IPS-18c (cell line): Measurements from ENCODE around the gene CCNE1.

Experiments
- H3K4me3 ChIP-seq: 2 replicates; pipeline ENCODE4 v1.7.0; 2013; ENCODE audit warnings: low read depth, mild to moderate bottlenecking, low read length, moderate library complexity; ENCODE audit not compliant: insufficient read depth
- H3K9me3 ChIP-seq: one replicate; pipeline ENCODE4 v1.6.1; 2013; ENCODE audit warnings: mild to moderate bottlenecking, low read length, moderate library complexity; ENCODE audit not compliant: control insufficient read depth, insufficient read depth

CCNE1 gene

GRCh38 chr19:29811125-29812079 lies at the start of gene CCNE1:
CCNE1 (plus strand) TSS chr19:29811991; CDS start chr19:29812556, 565 bp downstream.
- Histone ChIP-seq H3K9me3 (peaks cover under 1% of the 10 kb centered on the region), H3K4me3 (peak within 1 kb of the TSS; percentile 68)

- peaks cover 4% of the 10 kb centered on the region for H3K9me3 ChIP-seq
- H3K4me3 ChIP-seq: no peak overlapping the region
These were observed 48.6 kb upstream of the CCNE1 start for GRCh38 chr19:29763196-29763595.

GRCh38 chr19:29764361-29764760 lies 47.4 kb upstream of the CCNE1 start:
- Histone ChIP-seq H3K9me3 (peaks cover 2% of the 10 kb centered on the region), H3K4me3 (no peak overlapping the region)

GRCh38 chr19:29766100-29766499 lies 45.7 kb upstream of the CCNE1 start:
- Histone ChIP-seq H3K4me3 (no peak overlapping the region), H3K9me3 (no peaks in the 10 kb centered on the region)

- Histone ChIP-seq H3K4me3 (no peak overlapping the region), H3K9me3 (no peaks in the 10 kb centered on the region)
These were observed 44.6 kb upstream of the CCNE1 start for GRCh38 chr19:29767039-29767735.

GRCh38 chr19:29768166-29768565 lies 43.6 kb upstream of the CCNE1 start:
- Histone ChIP-seq H3K4me3 (no peak overlapping the region), H3K9me3 (no peaks in the 10 kb centered on the region)

GRCh38 chr19:29769997-29770396 lies 41.8 kb upstream of the CCNE1 start:
- H3K9me3 ChIP-seq: no peaks in the 10 kb centered on the region
- no peak overlapping the region for H3K4me3 ChIP-seq

- H3K4me3 ChIP-seq: no peak overlapping the region
- H3K9me3 ChIP-seq: no peaks in the 10 kb centered on the region
These were observed 41.1 kb upstream of the CCNE1 start for GRCh38 chr19:29770648-29771047.

- H3K9me3 ChIP-seq: no peaks in the 10 kb centered on the region
- H3K4me3 ChIP-seq: no peak overlapping the region
These were observed 39.9 kb upstream of the CCNE1 start for GRCh38 chr19:29771708-29772414.

- Histone ChIP-seq H3K4me3 (no peak overlapping the region), H3K9me3 (no peaks in the 10 kb centered on the region)
These were observed 39.1 kb upstream of the CCNE1 start for GRCh38 chr19:29772696-29773095.

GRCh38 chr19:29773141-29773540 lies 38.6 kb upstream of the CCNE1 start:
- Histone ChIP-seq H3K4me3 (no peak overlapping the region), H3K9me3 (no peaks in the 10 kb centered on the region)

- no peak overlapping the region for H3K4me3 ChIP-seq
- no peaks in the 10 kb centered on the region for H3K9me3 ChIP-seq
These were observed 37.7 kb upstream of the CCNE1 start for GRCh38 chr19:29774126-29774525.

- H3K9me3 ChIP-seq: no peaks in the 10 kb centered on the region
- no peak overlapping the region for H3K4me3 ChIP-seq
These were observed 33.9 kb upstream of the CCNE1 start for GRCh38 chr19:29777781-29778309.

- no peak overlapping the region for H3K4me3 ChIP-seq
- no peaks in the 10 kb centered on the region for H3K9me3 ChIP-seq
These were observed 31.9 kb upstream of the CCNE1 start for GRCh38 chr19:29779921-29780320.

- no peaks in the 10 kb centered on the region for H3K9me3 ChIP-seq
- no peak overlapping the region for H3K4me3 ChIP-seq
These were observed 30.2 kb upstream of the CCNE1 start for GRCh38 chr19:29781386-29782259.

- no peak overlapping the region for H3K4me3 ChIP-seq
- no peaks in the 10 kb centered on the region for H3K9me3 ChIP-seq
These were observed 29.6 kb upstream of the CCNE1 start for GRCh38 chr19:29782260-29782580.
